Measurements from ENCODE around the gene CRB2.

CRB2 gene

GRCh38 chr9:123410281-123410910 is 54.4 kb downstream of the CRB2 start:
- no peak for FAIRE-seq

GRCh38 chr9:123411191-123411590 is 55.2 kb downstream of the CRB2 start:
- no peak for FAIRE-seq

GRCh38 chr9:123411636-123412035 is 55.6 kb downstream of the CRB2 start:
- no peak for FAIRE-seq

GRCh38 chr9:123412171-123412820 is 56.3 kb downstream of the CRB2 start:
- FAIRE-seq, result no peak

DNA sequence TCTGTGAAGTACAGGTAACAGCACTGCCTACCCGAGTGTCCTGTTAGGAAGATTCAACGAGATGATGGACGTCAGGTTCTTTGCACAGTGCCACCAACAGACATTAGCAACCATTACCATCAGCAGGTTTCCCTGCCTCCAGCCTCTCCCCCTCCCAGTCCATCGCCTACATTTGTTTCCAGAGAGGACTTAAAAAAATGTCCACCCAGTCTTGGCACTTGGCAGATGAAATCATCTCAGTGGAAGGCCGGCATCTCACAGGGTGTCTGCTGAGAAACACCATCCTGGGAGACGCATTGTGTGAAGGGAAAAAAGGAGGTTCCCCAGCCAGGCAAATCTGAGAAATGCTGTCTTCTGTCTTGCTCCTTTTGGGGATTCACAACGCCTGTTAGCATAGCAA is 58.2 kb downstream of the CRB2 start:
- no peak for FAIRE-seq

- no peak for FAIRE-seq
These were observed 59.2 kb downstream of the CRB2 start for GRCh38 chr9:123414936-123415930.

GRCh38 chr9:123416176-123416575 is 60.2 kb downstream of the CRB2 start:
- no peak for FAIRE-seq

GRCh38 chr9:123417289-123418051 is 61.5 kb downstream of the CRB2 start:
- no peak for FAIRE-seq

DNA sequence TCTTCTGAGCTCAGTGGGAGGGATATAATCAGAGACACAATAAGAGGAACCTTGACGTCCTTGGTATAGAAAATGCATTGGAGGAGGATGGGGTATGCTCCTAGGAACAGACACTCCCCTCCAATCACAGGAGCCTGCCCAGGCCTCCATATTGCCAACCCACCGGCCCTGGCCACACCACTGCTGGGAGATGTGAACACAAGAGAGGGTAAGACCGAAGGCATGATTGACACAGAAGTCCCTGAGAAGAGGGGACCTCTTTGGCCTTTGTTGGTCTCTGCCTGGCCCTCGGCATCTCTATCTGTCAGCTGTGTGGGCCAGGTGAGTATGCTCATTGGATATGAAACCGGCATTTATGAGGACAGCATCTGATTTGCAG is 62.0 kb downstream of the CRB2 start:
- no peak for FAIRE-seq

DNA sequence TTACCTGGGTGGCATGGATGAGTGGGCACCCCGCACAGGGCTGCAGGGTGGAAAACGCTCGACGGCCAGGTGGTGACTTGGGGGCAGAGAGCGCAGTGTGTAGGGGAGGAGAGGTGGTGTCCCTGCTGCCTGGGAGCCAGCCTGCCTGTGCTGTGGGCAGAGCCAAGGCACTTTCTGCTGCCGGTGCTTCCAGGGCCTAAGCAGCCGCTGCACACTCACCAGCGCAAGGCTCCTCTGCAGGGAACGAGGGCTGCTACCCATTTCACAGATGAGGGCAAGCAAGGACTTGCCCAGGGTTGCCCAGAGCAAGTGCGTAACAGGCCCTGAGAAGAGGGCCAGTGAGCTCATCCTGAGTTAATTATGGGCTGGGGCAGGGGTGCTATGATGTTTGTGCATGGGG is 62.5 kb downstream of the CRB2 start:
- FAIRE-seq, result no peak

- no peak for FAIRE-seq
These were observed 63.1 kb downstream of the CRB2 start for GRCh38 chr9:123419091-123419490.

GRCh38 chr9:123419721-123420591 is 64.0 kb downstream of the CRB2 start:
- FAIRE-seq, result no peak

DNA sequence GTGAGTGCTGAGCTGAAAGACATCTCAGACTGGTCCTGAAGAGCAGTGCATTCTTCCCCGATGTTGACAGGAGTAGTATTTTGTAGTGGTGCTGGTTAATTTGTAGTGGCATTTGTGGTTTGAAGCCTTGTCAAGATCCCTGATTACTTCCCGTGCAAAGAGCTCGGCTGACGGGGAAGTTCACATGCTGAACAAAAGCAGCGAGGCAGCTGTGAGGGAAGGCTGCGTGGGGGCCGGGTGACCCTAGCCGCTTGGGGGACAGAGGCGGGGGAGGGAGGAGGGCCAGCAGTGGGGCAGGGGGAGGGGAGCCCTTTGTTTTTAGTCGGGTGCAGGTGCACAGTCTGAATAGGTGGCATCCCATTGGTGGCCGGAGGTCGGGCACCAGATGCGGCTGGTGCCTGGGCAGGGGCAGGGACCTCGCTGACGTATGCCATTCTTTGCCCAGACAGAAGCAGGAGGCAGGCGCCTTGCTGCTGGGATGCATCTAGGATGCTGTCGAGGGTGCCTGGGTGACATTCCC is 64.7 kb downstream of the CRB2 start:
- no peak for FAIRE-seq

DNA sequence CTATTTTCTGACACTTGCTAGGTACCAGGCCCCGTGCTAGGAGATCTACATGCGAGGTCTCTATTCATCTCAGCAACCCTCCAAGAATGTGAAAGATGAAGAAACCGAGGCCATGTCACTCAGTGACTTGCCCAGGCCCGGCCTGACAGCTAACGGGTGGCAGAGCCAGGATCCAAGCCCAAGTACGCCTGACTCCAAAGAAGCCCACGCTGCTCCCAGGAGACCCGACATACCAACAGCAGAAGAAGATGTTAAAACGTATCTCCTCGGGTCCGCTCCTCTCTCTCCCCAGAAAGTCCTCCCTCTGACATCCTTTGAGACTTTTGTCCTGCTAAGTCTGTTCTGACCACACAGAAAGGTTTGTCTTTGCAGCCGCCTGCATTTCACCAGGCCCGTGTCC is 65.2 kb downstream of the CRB2 start:
- no peak for FAIRE-seq

- FAIRE-seq, result no peak
These were observed 65.9 kb downstream of the CRB2 start for GRCh38 chr9:123421801-123422455.

- no peak for FAIRE-seq
These were observed 66.8 kb downstream of the CRB2 start for GRCh38 chr9:123422635-123423310.

- no peak for FAIRE-seq
These were observed 67.3 kb downstream of the CRB2 start for GRCh38 chr9:123423311-123423640.

DNA sequence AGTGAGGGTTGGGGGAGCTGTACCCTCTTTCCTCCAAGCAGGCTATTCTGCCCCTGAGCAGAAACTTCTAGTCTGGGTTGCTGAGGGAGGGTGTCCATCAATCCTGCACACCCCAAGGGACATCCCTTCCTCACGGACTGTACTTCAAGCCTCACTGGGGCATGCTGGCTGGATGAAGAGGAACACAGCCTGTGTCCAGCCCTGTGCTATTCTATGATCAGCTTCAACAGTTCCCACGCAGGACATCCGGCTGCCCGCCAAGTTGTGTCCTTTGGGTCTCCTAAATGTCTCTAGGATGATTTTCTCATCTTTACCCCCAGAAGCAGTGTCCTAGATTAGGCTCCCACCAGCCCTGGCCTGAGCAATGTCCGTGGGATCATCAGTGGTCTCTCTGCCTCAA is 68.1 kb downstream of the CRB2 start:
- no peak for FAIRE-seq

DNA sequence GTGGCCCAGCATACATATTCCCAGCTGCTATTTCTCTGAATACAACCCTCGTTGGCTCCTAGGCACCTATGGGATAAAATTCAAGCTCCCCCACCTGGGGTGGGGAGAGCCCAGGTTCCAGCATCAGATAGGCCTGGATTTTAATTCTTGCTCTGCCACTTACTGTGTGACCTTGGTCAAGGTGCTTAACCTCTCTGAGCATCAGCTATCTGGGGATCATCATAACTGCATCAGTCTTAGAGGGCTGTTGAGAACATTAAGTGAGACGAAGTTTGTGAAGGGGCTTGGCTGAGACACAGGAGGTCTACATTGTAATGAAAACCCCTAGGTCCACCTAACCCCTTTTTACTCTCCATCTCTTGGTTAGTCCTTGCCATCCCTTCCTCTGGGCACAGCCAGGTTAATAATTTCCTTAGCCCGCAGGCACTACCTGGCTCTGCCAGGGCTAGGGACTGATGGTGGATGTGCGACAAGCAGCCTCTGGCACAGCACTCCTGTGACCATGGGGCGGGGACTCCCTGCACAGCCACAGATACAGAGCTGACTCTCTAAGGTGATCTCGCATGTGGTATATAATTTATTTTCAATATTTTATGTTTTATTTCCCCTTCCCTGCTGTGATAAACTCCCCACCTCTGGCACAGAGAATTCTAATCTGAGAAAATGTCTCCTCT is 68.7 kb downstream of the CRB2 start:
- no peak for FAIRE-seq

DNA sequence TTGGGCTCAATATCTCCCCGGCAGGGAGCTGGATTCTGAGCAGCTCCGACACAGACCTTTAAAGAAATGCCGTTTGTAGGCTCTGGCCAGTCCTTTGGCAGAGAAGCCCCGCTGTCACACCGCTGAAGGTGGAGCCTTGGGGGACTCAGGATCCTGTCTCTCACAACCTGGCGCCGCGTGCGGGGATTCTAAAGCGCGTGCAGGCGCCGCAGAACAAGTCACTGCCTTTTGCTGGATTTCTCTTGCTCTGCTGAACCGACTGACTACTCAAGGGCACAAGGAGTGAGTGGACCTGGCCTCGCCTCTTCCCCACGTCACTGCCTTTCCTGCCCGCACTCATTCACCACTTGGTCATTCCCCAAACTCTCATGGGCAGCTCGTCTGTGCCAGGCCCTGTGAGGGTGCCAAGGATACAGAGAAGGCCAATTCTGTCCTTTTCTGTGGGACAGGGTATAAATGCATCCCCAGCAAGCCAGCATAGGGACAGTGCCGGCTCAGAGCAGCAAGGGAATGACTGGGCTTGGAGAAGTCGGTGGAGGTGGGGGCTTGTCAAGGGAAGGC is 69.3 kb downstream of the CRB2 start:
- FAIRE-seq, result no peak

Data from G401.6 (cell line).